HepG2 (cell line): Measurements from ENCODE around the gene FAM174C. TPM values are rescaled to one million over a fixed set of nuclear protein-coding genes. Genes with fewer than 3 reads are reported as not detected.
A peak's percentile ranks its signal among the peaks of the same experiment; 100 is the strongest.

ENCODE experiments used
- CEBPZ ChIP-seq: IDR thresholded peaks from 2 replicates; pipeline ENCODE4 v1.6.1; 2012; ENCODE audit warnings: low read length, improper control_type of control experiment
- ESRRA ChIP-seq: sonication (generic); formaldehyde crosslinking; IDR thresholded peaks from 2 replicates; pipeline ENCODE4 v1.5.1; 2020; ENCODE audit warnings: mild to moderate bottlenecking, low read depth, missing genetic modification reagents
- GATAD2A ChIP-seq: IDR thresholded peaks from 2 replicates; pipeline ENCODE4 v1.6.1; 2016
- HOXD1 ChIP-seq: sonication (generic); formaldehyde crosslinking; IDR thresholded peaks from 2 replicates; pipeline ENCODE4 v1.5.0; 2020; ENCODE audit warnings: missing genetic modification reagents
- KAT8 ChIP-seq: IDR thresholded peaks from 2 replicates; pipeline ENCODE4 v1.6.1; 2016; ENCODE audit warnings: missing genetic modification reagents, missing compliant biosample characterization
- NR2C2 ChIP-seq: sonication (generic); formaldehyde crosslinking; IDR thresholded peaks from 2 replicates; pipeline ENCODE4 v1.4.0; 2020; ENCODE audit warnings: missing genetic modification reagents, mild to moderate bottlenecking, moderate library complexity, borderline replicate concordance
- ZBTB7A ChIP-seq: sonication (generic); formaldehyde crosslinking; IDR thresholded peaks from 2 replicates; pipeline ENCODE4 v1.8.0; 2022; ENCODE audit warnings: mild to moderate bottlenecking, missing genetic modification reagents
- ZNF234 ChIP-seq: sonication (generic); formaldehyde crosslinking; conservative IDR thresholded peaks from 2 replicates; pipeline ENCODE4 v1.5.1; 2020; ENCODE audit warnings: mild to moderate bottlenecking, missing genetic modification reagents
- ZNF264 ChIP-seq: sonication (generic); formaldehyde crosslinking; IDR thresholded peaks from 2 replicates; pipeline ENCODE4 v1.4.0; 2020; ENCODE audit warnings: missing genetic modification reagents
- ZNF431 ChIP-seq: sonication (generic); formaldehyde crosslinking; IDR thresholded peaks from 2 replicates; pipeline ENCODE4 v1.9.0; 2022; ENCODE audit warnings: missing genetic modification reagents, low read depth, mild to moderate bottlenecking, borderline replicate concordance
- ZNF501 ChIP-seq: sonication (generic); formaldehyde crosslinking; IDR thresholded peaks from 2 replicates; pipeline ENCODE4 v1.5.1; 2020; ENCODE audit warnings: mild to moderate bottlenecking, moderate library complexity, missing genetic modification reagents
- ZNF687 ChIP-seq: sonication (generic); formaldehyde crosslinking; IDR thresholded peaks from 2 replicates; pipeline ENCODE4 v1.5.1; 2020; ENCODE audit warnings: mild to moderate bottlenecking, missing genetic modification reagents, moderate library complexity
- polyA plus RNA-seq, 8 experiments: library from polyadenylated mRNA; depleted of rRNA in 3 of 8; stranded (reverse) in 7 of 8; unstranded in 1 of 8; fragments of >200 nt; fragmentation: Illumina TruSeq in 4 of 8; extraction: Trizol in 4 of 8; gene quantifications; 2 replicates each; pipeline versions ENCODE4 v1.2.1 to v1.2.3, GENCODE V29; 2011 to 2016; ENCODE audit warnings: low read depth in 4 of 8, missing spikeins in 1 of 8, mixed read lengths in 1 of 8; ENCODE audit not compliant: insufficient read depth in 1 of 8
- total RNA-seq, 5 experiments: library from RNA; depleted of rRNA; stranded (reverse); fragments of >200 nt; fragmentation: Illumina TruSeq; extraction: Trizol; gene quantifications; 2 replicates each; pipeline ENCODE4 v1.2.3, GENCODE V29; 2016; ENCODE audit warnings: low read depth in 1 of 5
- TF ChIP-seq, protein P1 (sequence below): sonication (generic); formaldehyde crosslinking; IDR thresholded peaks from 2 replicates; pipeline ENCODE4 v1.4.0; 2020; ENCODE audit warnings: mild to moderate bottlenecking, missing genetic modification reagents

The FAM174C gene
- total and polyA plus RNA-seq, 2 of the 13 experiments (the other 11 are each of a cell fraction or from before 2014, with no cell fraction given): 19.5 to 31.3 TPM

- TF ChIP-seq, protein P1, sequence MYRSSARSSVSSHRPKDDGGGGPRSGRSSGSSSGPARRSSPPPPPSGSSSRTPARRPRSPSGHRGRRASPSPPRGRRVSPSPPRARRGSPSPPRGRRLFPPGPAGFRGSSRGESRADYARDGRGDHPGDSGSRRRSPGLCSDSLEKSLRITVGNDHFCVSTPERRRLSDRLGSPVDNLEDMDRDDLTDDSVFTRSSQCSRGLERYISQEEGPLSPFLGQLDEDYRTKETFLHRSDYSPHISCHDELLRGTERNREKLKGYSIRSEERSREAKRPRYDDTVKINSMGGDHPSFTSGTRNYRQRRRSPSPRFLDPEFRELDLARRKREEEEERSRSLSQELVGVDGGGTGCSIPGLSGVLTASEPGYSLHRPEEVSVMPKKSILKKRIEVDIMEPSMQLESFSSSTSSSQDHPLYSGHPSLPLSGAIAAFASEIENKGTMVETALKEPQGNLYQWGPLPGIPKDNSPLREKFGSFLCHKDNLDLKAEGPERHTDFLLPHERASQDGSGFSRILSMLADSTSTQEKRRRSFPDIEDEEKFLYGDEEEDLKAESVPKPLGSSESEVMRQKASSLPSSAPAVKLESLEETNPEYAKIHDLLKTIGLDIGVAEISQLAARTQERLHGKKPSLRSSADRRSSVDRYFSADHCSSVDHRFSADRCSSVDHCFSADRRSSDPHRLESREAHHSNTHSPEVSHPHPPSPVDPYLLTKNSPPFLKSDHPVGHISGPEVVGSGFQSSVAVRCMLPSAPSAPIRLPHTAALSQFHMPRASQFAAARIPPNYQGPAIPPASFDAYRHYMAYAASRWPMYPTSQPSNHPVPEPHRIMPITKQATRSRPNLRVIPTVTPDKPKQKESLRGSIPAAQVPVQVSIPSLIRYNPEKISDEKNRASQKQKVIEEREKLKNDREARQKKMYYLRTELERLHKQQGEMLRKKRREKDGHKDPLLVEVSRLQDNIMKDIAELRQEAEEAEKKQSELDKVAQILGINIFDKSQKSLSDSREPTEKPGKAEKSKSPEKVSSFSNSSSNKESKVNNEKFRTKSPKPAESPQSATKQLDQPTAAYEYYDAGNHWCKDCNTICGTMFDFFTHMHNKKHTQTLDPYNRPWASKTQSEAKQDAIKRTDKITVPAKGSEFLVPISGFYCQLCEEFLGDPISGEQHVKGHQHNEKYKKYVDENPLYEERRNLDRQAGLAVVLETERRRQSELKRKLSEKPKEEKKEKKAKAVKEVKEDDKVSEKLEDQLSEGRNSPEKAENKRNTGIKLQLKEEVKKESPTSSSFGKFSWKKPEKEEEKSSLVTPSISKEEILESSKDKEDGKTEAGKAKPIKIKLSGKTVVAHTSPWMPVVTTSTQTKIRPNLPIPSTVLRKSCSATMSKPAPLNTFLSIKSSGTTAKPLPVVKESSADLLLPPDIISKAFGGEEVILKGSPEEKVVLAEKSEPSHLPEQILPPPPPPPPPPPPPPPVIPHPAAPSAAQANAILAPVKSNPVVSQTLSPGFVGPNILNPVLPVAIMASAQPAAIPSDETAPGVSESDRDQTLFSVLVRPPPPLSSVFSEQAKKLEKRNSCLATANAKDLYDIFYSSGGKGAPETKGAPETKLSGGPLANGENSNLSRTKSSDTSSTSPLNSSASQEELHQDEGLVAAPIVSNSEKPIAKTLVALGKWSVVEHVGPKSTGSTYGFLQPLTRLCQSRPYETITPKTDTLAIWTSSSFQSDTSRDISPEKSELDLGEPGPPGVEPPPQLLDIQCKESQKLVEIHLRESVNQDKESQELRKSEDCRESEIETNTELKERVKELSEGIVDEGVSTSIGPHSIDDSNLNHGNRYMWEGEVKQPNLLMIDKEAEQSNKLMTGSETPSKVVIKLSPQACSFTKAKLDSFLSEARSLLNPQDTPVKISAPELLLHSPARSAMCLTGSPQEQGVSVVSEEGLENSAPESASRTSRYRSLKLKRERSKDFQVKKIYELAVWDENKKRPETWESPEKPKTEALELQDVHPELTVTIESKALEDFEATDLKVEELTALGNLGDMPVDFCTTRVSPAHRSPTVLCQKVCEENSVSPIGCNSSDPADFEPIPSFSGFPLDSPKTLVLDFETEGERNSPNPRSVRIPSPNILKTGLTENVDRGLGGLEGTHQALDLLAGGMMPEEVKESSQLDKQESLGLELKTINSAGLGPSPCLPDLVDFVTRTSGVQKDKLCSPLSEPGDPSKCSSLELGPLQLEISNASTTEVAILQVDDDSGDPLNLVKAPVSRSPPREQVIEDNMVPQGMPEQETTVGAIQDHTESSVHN (CRISPR knock-in tag): no peak
- peak; percentile 34 for TF ChIP-seq GATAD2A
- peak; percentile 33; the same call in 1 of the 2 replicates for TF ChIP-seq KAT8
- TF ChIP-seq CEBPZ: no peak
- peak; percentile 54; the same call in 1 of the 2 replicates for TF ChIP-seq ZBTB7A (CRISPR knock-in tag)
- 0 out of 2 replicates have a peak, but pooled peaks have one; percentile 3 for TF ChIP-seq ZNF431
- peak; percentile 61; the same call in 1 of the 2 replicates for TF ChIP-seq ZNF501 (CRISPR knock-in tag)
- 0 out of 2 replicates have a peak, but pooled peaks have one; percentile 24 for TF ChIP-seq ZNF264
- peak; percentile 85 for TF ChIP-seq ZNF687 (CRISPR knock-in tag)
- no peak for TF ChIP-seq ZNF234 (CRISPR knock-in tag)
- peak; percentile 46 for TF ChIP-seq NR2C2 (CRISPR knock-in tag)
- TF ChIP-seq HOXD1 (CRISPR knock-in tag): 0 out of 2 replicates have a peak, but pooled peaks have one; percentile 61
- peak; percentile 38; the same call in 1 of the 2 replicates for TF ChIP-seq ESRRA (CRISPR knock-in tag)
These were observed 9.1 kb downstream of the FAM174C start (continued) for GRCh38 chr19:1284293-1284978.
